NCI-H2227 treated with DMSO at 0.1 percent for 48 hours (cell line): Measurements from ENCODE around the gene CRACR2B.

Experiments used
- DNase-seq: peaks from one replicate; lab custom pipeline; 2025; lab: John Stamatoyannopoulos, UW

Gene CRACR2B

DNA sequence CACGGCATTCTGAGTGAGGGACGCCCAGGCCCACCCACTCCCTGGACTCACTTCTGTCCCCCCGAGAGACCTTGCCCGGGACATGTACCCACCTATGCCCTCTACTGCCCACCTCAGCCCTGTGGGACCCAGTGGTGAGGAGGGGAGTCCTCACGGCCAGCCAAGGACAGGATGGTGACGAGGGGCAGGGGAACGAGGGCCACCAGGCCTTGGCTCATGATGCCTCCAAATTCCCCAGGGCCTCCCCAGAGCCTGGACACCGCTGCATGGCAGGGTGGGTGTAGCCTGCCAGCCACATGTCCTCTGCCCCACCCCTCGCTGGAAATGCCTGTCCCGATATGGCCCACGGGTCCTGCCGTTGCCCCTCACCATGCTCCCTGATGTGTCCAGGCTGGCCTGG, 41.1 kb downstream of the CRACR2B start:
- DNase-seq: no peak

DNA sequence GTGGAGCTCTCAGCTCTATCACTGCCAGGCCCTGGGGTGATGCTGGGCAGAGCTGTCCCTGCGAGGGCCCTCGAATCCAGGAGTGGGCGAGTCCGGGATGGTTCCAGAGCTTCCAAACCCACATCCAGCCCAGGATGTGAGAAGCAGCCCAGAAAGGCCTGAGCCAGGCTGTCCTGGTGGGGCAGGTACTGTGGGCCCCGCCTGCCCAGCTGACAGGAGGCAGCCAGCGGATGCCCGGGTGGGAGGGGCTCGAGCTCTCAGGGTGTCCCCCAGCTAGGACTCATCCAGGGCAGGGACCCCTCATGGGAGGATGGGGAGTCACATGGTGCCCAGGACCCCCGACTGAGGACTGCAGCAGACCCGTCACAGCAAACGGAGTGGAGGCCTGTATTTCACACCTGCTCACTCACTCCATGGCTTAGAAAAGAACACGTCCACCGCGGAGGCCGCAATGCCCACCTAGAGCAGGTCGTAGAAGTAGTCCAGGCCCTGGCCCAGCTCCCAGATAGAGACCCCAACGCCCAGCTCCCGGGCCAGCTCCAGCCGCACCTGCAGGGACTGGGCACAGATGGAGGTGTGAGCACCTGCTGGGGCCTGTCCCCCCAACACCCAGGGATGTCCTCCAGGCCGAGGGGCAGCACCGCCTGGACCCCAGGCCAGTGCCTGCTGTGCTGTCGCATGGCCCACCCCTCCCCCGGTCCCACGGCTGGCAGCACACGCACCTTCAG, 41.8 kb downstream of the CRACR2B start:
- no peak for DNase-seq

DNA sequence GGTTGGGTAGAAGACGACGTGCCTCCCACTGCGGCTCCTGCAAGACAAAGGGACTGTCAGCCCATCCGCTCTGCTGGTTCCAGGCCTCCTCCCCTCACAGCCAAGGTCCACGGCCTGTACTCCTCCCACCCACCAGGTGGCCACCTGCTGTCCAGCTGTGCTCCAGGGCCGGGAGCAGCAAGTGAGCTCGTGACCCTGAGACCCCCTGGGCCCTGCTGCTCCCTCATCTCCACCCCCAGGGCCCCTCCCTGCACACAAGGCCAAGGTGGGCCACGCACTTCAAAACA, 42.4 kb downstream of the CRACR2B start:
- DNase-seq: no peak

DNA sequence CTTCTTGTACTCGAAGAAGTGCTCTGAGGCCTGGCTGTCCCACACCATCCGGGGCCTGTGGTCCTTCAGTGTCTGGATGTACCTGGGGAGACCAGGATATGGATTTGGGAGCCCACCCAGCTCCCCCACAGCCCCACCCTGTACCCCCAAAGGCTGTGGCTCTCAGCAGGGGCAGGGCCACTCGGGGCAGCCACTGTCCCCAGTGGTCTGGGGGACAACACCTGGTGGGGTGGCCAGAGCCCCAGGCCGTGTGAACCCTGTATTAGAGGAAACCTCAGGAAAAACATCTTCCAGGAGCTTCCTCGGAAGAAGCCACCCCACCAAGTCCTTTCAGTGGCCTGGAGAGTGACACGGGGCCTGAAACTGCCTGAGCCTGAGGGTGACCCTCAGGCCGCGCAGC, 42.7 kb downstream of the CRACR2B start:
- DNase-seq: no peak

DNA sequence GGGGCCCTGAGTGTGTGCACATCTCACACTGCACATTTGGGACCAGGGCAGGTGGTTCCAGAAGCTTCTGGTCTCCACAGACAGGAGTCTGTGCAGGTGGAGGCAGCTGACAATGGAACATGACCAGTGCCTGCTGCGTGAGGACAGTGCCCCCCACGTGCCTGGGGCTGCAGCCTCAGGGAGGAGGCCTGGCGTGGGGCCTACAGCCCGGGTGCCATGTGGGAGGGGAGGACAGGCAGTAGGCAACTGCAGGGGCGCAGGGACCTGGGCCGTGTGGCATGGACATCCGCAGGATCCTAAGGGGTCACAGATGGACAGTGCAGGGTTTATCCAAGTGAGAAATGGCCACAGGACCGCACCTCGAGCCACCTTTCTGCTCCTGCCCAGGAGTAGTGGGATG, 43.8 kb downstream of the CRACR2B start:
- DNase-seq: no peak

DNA sequence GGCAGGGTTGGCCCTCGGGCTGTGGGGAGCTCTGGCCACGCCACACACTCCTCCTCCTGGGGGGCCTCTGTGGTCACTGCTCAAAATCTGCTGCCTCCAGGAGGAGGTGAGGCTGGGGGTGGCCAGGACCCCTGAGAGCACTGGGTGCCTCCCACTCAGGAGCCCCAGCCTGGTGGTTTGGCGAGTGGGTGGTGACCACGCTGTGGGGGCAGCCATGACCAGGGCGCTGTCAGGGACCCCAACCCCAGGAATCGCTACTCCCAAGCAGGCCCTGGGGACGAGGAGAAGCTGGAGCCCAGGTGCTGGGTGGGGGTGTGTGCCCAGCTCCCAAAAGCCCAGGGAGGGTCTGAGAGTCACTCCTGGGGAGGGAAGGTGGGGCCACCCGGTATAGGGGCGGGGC, 45.1 kb downstream of the CRACR2B start:
- no peak for DNase-seq

DNA sequence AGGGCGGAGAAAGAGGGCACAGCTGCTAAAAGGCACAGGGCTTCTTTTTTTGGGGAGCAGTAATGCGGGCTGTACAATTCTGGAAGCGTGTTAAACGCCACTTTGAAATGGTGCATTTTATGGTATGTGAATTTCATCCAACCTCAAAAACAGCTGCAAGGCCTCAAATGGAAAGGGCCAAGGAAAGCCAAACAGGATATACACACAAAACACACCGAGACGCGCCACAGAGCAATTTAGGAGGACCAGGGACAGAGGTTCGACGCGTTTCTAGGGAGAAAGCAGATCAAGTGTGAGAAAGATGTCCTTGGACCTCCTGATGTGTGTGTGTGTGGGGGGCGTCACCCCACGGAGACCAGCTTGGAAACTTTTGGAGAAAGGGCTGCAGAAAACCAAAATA, 46.0 kb downstream of the CRACR2B start:
- no peak for DNase-seq

DNA sequence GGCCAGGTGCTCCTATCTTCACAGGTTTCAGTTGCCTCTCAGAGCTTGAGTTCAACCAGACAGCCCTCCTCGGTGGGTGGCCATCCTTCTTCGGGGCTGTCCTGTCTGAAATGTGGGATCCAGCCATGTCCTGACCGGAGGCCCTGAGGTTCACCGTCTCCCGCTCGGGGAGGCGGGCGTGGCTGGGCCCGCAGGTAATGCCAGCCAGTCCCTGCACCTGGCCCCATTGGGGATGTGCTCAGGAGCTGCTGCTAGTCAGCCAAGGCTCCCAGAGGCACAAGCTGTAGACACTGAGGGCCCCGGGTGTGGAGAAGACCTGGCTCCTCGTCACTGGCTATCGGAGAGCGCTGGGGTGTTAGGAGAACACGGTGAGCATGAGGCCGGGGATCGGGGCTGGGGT, 47.5 kb downstream of the CRACR2B start:
- no peak for DNase-seq

DNA sequence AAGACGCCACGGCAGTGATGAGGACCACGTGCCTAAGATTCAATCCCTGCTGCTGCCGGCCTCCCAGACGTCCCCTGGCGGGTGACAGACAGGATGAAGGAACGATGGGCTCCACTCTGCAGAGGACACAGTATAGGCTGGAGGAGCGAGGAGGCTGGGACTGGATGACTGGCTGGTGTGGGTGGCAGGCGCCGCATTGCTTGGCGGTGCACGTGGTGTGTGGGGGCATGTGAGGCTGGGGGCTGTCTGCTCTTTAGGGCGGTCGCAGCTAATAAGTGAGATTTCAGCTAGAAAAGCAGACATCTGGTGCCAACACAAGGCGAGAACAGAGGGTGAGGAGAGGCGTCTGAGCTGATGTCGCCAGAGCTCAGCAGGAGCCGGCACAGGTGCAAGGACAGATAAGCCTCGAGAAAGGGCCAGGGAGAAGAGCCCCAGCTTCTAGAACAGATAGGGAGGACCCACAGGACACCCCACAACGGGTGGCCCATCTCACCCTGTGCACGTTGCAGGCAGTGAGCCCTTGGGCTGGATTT, 48.1 kb downstream of the CRACR2B start:
- DNase-seq: no peak

DNA sequence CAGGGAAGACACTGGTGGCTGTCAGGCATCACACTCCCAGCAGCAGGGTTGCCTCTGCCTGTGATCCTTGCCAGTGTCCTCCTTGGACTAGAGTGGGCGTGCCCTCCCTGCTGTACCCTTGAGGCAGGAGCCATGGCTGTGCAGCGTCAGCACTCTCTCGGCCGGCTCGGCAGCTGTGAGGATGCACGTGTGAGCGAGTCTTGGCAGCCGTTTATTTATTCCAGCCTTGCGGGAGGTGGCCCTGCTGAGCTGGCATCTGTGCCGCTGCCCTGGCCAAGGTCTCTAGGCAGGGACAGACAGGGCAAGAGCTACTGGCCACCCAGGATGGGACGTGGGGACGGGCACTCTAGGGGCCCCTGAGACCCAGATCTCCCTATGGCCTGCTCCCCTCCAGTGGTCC, 48.8 kb downstream of the CRACR2B start:
- no peak for DNase-seq

DNA sequence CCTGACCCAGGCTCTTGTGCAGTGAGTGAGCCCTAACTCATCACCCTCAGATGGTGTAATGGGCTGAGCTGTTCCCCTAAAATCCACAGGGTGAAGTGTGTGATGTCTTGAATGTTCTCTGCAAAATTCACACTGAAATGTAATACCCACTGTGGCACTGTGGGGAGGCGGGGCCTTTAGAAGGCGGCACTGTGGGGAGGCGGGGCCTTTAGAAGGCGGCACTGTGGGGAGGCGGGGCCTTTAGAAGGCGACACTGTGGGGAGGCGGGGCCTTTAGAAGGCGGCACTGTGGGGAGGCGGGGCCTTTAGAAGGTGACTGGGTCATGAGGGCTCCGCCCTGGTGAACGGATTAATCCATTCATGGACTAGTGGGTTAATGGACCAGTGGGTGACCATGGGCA, 49.8 kb downstream of the CRACR2B start:
- DNase-seq: no peak

DNA sequence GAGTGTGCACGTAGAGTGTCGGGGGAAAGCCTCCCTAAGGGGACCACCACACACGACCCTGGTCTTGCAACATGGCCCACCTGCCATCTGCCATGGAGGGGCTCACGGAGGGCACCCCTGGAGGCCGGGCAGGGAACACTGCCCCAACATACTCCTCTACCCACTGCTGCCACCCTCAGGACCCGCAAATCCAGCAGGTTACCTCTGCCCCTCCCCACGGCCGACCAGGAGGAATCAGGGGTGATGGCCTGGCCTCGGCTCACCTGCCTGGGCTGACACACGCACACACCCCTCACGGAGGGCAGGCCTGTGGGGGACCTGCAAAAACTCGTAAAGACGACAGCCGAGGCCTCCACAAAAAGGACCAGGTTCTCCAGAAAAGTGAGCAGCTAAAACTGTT, 52.7 kb downstream of the CRACR2B start:
- DNase-seq: no peak
